Endothelial cell of umbilical vein (primary cell): ENCODE results near the gene CAMTA2. TPM values are rescaled to one million over a fixed set of nuclear protein-coding genes. Genes with fewer than 3 reads are reported as not detected.

Experiments
- BruUV-seq: library from RNA; stranded (reverse); fragments of 400-500 nt; replicated peaks from 2 replicates; lab custom pipeline; 2021; lab: Mats Ljungman, UMichigan
- CTCF ChIA-PET: fragments of 300-600, 350-600 bp; sonication (Branson Sonifier 250); formaldehyde crosslinking; loops from one replicate; lab custom pipeline; 2021; ENCODE audit warnings: antibody characterized with exemption, inconsistent platforms; lab: Charles Lee
- POLR2A ChIA-PET: fragments of 300-600, 350-600 bp; sonication (Branson Sonifier 250); formaldehyde crosslinking; loops from one replicate; lab custom pipeline; 2021; ENCODE audit warnings: antibody characterized with exemption, inconsistent platforms; lab: Charles Lee
- DNase-seq: peaks from one replicate; pipeline ENCODE4 v3.0.0-alpha.2; 2011; ENCODE audit warnings: low read depth, low spot score
- FAIRE-seq: peaks from 2 replicates; lab custom pipeline; 2011; peaks lifted over from hg19 to GRCh38; lab: Jason Lieb, UNC
- H2AFZ ChIP-seq: 2 replicates; pipeline ENCODE4 v1.6.0; 2012; ENCODE audit warnings: low read depth, low read length, control low read depth, inconsistent platforms
- H3K27ac ChIP-seq: 2 replicates; pipeline ENCODE4 v1.5.1; 2011; ENCODE audit warnings: low read depth, mild to moderate bottlenecking, control low read depth, low read length, moderate library complexity; ENCODE audit not compliant: insufficient read depth
- H3K27me3 ChIP-seq, 2 experiments: 2 replicates each; pipeline versions ENCODE4 v1.6.0 to v1.6.1; 2011; ENCODE audit warnings: low read length in 2 of 2, mixed read lengths in 1 of 2; ENCODE audit not compliant: control insufficient read depth in 2 of 2, insufficient read depth in 2 of 2
- H3K36me3 ChIP-seq, 2 experiments: 2 replicates in 1 of 2; 3 replicates in 1 of 2; pipeline ENCODE4 v1.5.1; 2011; ENCODE audit warnings: low read length in 2 of 2, mild to moderate bottlenecking in 1 of 2, moderate library complexity in 1 of 2; ENCODE audit not compliant: control insufficient read depth in 2 of 2, insufficient read depth in 2 of 2; ENCODE audit errors: extremely low read depth in 1 of 2
- H3K4me1 ChIP-seq: 3 replicates; pipeline ENCODE4 v1.5.1; 2011; ENCODE audit warnings: mild to moderate bottlenecking, low read length; ENCODE audit not compliant: control insufficient read depth, insufficient read depth; ENCODE audit errors: extremely low read depth
- H3K4me2 ChIP-seq: 2 replicates; pipeline ENCODE4 v1.6.1; 2011; ENCODE audit warnings: low read length, control low read depth, mixed read lengths; ENCODE audit not compliant: insufficient read depth
- H3K4me3 ChIP-seq, 3 experiments: fragments of 200-600 bp in 1 of 3; sonication (generic), shearing (Covaris generic) in 1 of 3; replicated peaks in 1 of 3; 2 replicates each; pipeline ENCODE4 v1.5.1; 2011 to 2016; ENCODE audit warnings: control low read depth in 3 of 3, low read length in 3 of 3, mild to moderate bottlenecking in 2 of 3, inconsistent platforms in 1 of 3, low read depth in 1 of 3, moderate library complexity in 1 of 3; ENCODE audit not compliant: insufficient read depth in 1 of 3
- H3K79me2 ChIP-seq: 2 replicates; pipeline ENCODE4 v1.6.0; 2012; ENCODE audit warnings: low read length, inconsistent platforms; ENCODE audit not compliant: control insufficient read depth, insufficient read depth
- H3K9ac ChIP-seq: replicated peaks from 2 replicates; pipeline ENCODE3; 2011; ENCODE audit warnings: low read length, control low read depth; ENCODE audit not compliant: insufficient read depth; ENCODE audit errors: extremely low read depth
- H3K9me1 ChIP-seq: replicated peaks from 3 replicates; pipeline ENCODE4 v1.6.0; 2011; ENCODE audit warnings: mild to moderate bottlenecking, low read length; ENCODE audit not compliant: control insufficient read depth, insufficient read depth; ENCODE audit errors: extremely low read depth
- H3K9me3 ChIP-seq: replicated peaks from 2 replicates; pipeline ENCODE4 v1.5.1; 2012; ENCODE audit warnings: low read length, inconsistent platforms; ENCODE audit not compliant: control insufficient read depth, insufficient read depth
- H4K20me1 ChIP-seq: replicated peaks from 2 replicates; pipeline ENCODE3; 2011; ENCODE audit warnings: mild to moderate bottlenecking, low read length; ENCODE audit not compliant: control insufficient read depth, insufficient read depth; ENCODE audit errors: extremely low read depth
- EZH2 ChIP-seq: IDR thresholded peaks from 2 replicates; pipeline ENCODE4 v1.6.1; 2012; ENCODE audit warnings: borderline replicate concordance, low read depth, mild to moderate bottlenecking, moderate library complexity, low read length, inconsistent platforms; ENCODE audit not compliant: severe bottlenecking
- FOS ChIP-seq: IDR thresholded peaks from 2 replicates; pipeline ENCODE4 v1.6.1; 2011; ENCODE audit warnings: mild to moderate bottlenecking, low read length, moderate library complexity, borderline replicate concordance; ENCODE audit not compliant: insufficient read depth
- GATA2 ChIP-seq: IDR thresholded peaks from 2 replicates; pipeline ENCODE4 v1.7.0; 2011; ENCODE audit warnings: low read depth, mild to moderate bottlenecking, moderate library complexity, mixed read lengths, low read length; ENCODE audit not compliant: insufficient read length, insufficient read depth
- JUN ChIP-seq: IDR thresholded peaks from 2 replicates; pipeline ENCODE4 v1.6.1; 2011; ENCODE audit warnings: borderline replicate concordance, low read depth; ENCODE audit not compliant: insufficient read length, insufficient read depth
- MYC ChIP-seq: IDR thresholded peaks from one replicate; pipeline ENCODE4 v1.6.1; 2011; ENCODE audit warnings: mild to moderate bottlenecking, low read depth, low read length
- POLR2A ChIP-seq: IDR thresholded peaks from 2 replicates; pipeline ENCODE4 v1.6.1; 2012; ENCODE audit warnings: low read depth, mild to moderate bottlenecking, control low read depth, low read length
- POLR2AphosphoS5 ChIP-seq: IDR thresholded peaks from 2 replicates; pipeline ENCODE4 v1.6.1; 2012; ENCODE audit warnings: low read depth, mild to moderate bottlenecking, control low read depth, low read length, moderate library complexity; ENCODE audit not compliant: insufficient read depth
- dilution Hi-C: fragments of 300-500 bp; cut with MboI; formaldehyde crosslinking; loops from one replicate; pipeline ENCODE4 v1.15.0; 2019; ENCODE audit warnings: low sequenced_read_pairs; ENCODE audit not compliant: extremely low pct_ligation_motif_present
- intact Hi-C: fragments of 100-400 bp; cut with micrococcal nuclease; formaldehyde crosslinking; loops from one replicate; pipeline ENCODE4 v1.10.0; 2022
- polyA plus RNA-seq, 4 experiments: library from polyadenylated mRNA; depleted of rRNA in 3 of 4; stranded (reverse) in 3 of 4; unstranded in 1 of 4; fragments of >200 nt; gene quantifications; 2 replicates each; pipeline versions ENCODE4 v1.2.1 to v1.2.3, GENCODE V29; 2011 to 2012; ENCODE audit warnings: missing spikeins in 1 of 4
- total RNA-seq: library from RNA; stranded (reverse); gene quantifications from 2 replicates; pipeline ENCODE4 v1.2.3, GENCODE V29; 2021
- TF ChIP-seq, protein P1 (sequence below), 2 donors: IDR thresholded peaks; 1 replicate in 1 of 2; 2 replicates in 1 of 2; pipeline ENCODE4 v1.5.1; 2011; ENCODE audit warnings: low read length in 2 of 2, mild to moderate bottlenecking in 2 of 2, moderate library complexity in 2 of 2, control low read depth in 1 of 2, inconsistent platforms in 1 of 2, low read depth in 1 of 2; ENCODE audit not compliant: insufficient read depth in 1 of 2; ENCODE audit errors: extremely low read depth in 1 of 2
- TF ChIP-seq, protein P2 (sequence below): IDR thresholded peaks from 2 replicates; pipeline ENCODE4 v1.6.1; 2011; ENCODE audit not compliant: insufficient read depth, insufficient read length

CAMTA2 gene
- total and polyA plus RNA-seq, 2 donors (not counting 3 experiments of a cell fraction or from before 2014, with no cell fraction given), result 33.8 to 51.0 TPM

DNA sequence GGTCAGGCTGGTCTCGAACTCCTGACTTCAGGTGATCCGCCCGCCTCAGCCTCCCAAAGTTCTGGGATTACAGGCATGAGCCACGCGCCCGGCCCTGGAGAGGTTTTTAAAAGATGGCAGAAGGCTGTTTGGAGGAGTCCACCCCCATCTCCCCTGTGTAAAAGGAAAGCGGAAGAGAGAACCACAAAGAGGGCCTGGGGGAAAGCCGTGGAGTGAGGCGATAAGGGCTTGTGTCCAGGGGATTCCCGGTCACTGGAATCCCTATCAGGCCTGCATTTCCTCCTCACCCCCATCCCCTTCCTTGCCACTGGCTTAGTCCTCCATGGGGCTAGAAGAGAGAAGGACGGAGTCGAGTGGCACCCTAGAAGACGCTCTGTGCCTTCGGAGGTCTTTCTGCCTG lies 55.5 kb downstream of the CAMTA2 start, which contains the start of gene GP1BA:
Gene GP1BA (plus strand): TSS at position 315 of the 400 bp plus-strand sequence. CDS start 328 bp downstream, outside the sequence.
- Histone ChIP-seq H3K9me1 (no peaks in the 10 kb centered on the region), H3K27me3 (no peaks in the 10 kb centered on the region), H3K4me1 (peaks cover 7% of the 10 kb centered on the region), H3K27ac (no peak within 1 kb of the TSS), H3K9ac (no peak within 1 kb of the TSS), H3K4me3 (no peak within 1 kb of the TSS), H3K36me3 (peaks cover 0 to 6% of the 10 kb centered on the region in 2 experiments), H3K79me2 (no peaks in the 10 kb centered on the region), H4K20me1 (no peaks in the 10 kb centered on the region), H2AFZ (no peak within 1 kb of the TSS), H3K9me3 (no peaks in the 10 kb centered on the region), H3K4me2 (no peak within 1 kb of the TSS)
- ChIA-PET POLR2A (no interaction called here), CTCF (interaction anchor here (1.2 kb wide), 1 partner anchor 23 kb away, joined by 3 read pairs; no protein-coding TSS in a partner anchor)
- DNase-seq (no peak), FAIRE-seq (no peak)
- no peak for TF ChIP-seq EZH2
- TF ChIP-seq, protein P1, sequence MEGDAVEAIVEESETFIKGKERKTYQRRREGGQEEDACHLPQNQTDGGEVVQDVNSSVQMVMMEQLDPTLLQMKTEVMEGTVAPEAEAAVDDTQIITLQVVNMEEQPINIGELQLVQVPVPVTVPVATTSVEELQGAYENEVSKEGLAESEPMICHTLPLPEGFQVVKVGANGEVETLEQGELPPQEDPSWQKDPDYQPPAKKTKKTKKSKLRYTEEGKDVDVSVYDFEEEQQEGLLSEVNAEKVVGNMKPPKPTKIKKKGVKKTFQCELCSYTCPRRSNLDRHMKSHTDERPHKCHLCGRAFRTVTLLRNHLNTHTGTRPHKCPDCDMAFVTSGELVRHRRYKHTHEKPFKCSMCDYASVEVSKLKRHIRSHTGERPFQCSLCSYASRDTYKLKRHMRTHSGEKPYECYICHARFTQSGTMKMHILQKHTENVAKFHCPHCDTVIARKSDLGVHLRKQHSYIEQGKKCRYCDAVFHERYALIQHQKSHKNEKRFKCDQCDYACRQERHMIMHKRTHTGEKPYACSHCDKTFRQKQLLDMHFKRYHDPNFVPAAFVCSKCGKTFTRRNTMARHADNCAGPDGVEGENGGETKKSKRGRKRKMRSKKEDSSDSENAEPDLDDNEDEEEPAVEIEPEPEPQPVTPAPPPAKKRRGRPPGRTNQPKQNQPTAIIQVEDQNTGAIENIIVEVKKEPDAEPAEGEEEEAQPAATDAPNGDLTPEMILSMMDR (IDR thresholded peaks at IDR 0.05; ENCODE audit: extremely low read depth in 1 of 2, insufficient read depth in 1 of 2, low read depth in 1 of 2, low read length in 2 of 2), result no peak
- TF ChIP-seq JUN, result no peak
- no peak for TF ChIP-seq FOS
- TF ChIP-seq GATA2, result no peak
- no peak for TF ChIP-seq POLR2AphosphoS5
- no peak for TF ChIP-seq POLR2A
- TF ChIP-seq, protein P2, sequence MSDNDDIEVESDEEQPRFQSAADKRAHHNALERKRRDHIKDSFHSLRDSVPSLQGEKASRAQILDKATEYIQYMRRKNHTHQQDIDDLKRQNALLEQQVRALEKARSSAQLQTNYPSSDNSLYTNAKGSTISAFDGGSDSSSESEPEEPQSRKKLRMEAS, result no peak
- TF ChIP-seq MYC, result no peak
- dilution Hi-C loops, result no loop called here
- intact Hi-C loops, result no loop called here
- BruUV-seq, result no TSS peak
